Neural cell (in vitro differentiated cells): Measurements from ENCODE around the gene PBX1. TPM values are rescaled to one million over a fixed set of nuclear protein-coding genes. Genes with fewer than 3 reads are reported as not detected.

Experiments used
- H2AFZ ChIP-seq: fragments of 200-600, 300-800 bp; sonication (generic), shearing (Covaris generic); 2 replicates; pipeline ENCODE4 v1.6.0; 2014; ENCODE audit warnings: low read depth, mild to moderate bottlenecking, antibody characterized with exemption, low read length, moderate library complexity
- H3F3A ChIP-seq: fragments of 200-600 bp; shearing (Covaris generic); 2 replicates; pipeline ENCODE4 v1.6.1; 2016; ENCODE audit warnings: mild to moderate bottlenecking, moderate library complexity, mixed read lengths, antibody characterized with exemption, low read length; ENCODE audit not compliant: insufficient read depth, poor library complexity, severe bottlenecking
- H3K27ac ChIP-seq: fragments of 200-600, 300-800 bp; sonication (generic), shearing (Covaris generic); 2 replicates; pipeline ENCODE4 v1.5.1; 2014; ENCODE audit warnings: mild to moderate bottlenecking, low read length, moderate library complexity
- H3K27me3 ChIP-seq: fragments of 300-800, 200-600 bp; sonication (generic), shearing (Covaris generic); 2 replicates; pipeline ENCODE4 v1.6.0; 2014; ENCODE audit warnings: mild to moderate bottlenecking, low read depth, low read length, moderate library complexity; ENCODE audit not compliant: insufficient read depth
- H3K36me3 ChIP-seq: fragments of 300-800, 200-600 bp; sonication (generic), shearing (Covaris generic); 2 replicates; pipeline ENCODE4 v1.5.1; 2014; ENCODE audit warnings: mild to moderate bottlenecking, antibody characterized with exemption, low read length, moderate library complexity; ENCODE audit not compliant: insufficient read depth
- H3K4me2 ChIP-seq: fragments of 300-800, 200-600 bp; sonication (generic), shearing (Covaris generic); 2 replicates; pipeline ENCODE4 v1.6.0; 2014; ENCODE audit warnings: mild to moderate bottlenecking, low read length
- H3K4me3 ChIP-seq: fragments of 300-800, 200-600 bp; sonication (generic), shearing (Covaris generic); 2 replicates; pipeline ENCODE4 v1.5.1; 2014; ENCODE audit warnings: mild to moderate bottlenecking, low read length, moderate library complexity
- H3K79me2 ChIP-seq: fragments of 200-600 bp; shearing (Covaris generic); replicated peaks from 2 replicates; pipeline ENCODE4 v1.6.0; 2014; ENCODE audit warnings: mild to moderate bottlenecking, low read length, moderate library complexity; ENCODE audit not compliant: insufficient read depth
- H3K9ac ChIP-seq: fragments of 300-800, 200-600 bp; sonication (generic), shearing (Covaris generic); 2 replicates; pipeline ENCODE4 v1.6.1; 2016; ENCODE audit warnings: mild to moderate bottlenecking, low read length, mixed read lengths
- H3K9me2 ChIP-seq: fragments of 200-600 bp; shearing (Covaris generic); 2 replicates; pipeline ENCODE4 v1.6.1; 2016; ENCODE audit warnings: mild to moderate bottlenecking, low read length, mixed read lengths; ENCODE audit not compliant: insufficient read depth
- H3K9me3 ChIP-seq: fragments of 200-600, 300-800 bp; sonication (generic), shearing (Covaris generic); 2 replicates; pipeline ENCODE4 v1.6.1; 2016; ENCODE audit warnings: mild to moderate bottlenecking, mixed run types, low read length, moderate library complexity, mixed read lengths
- H4K20me1 ChIP-seq: fragments of 200-600 bp; shearing (Covaris generic); 2 replicates; pipeline ENCODE4 v1.6.1; 2016; ENCODE audit warnings: mild to moderate bottlenecking, mixed run types; ENCODE audit not compliant: insufficient read depth
- EP300 ChIP-seq: fragments of 450-650 bp; conservative IDR thresholded peaks from 2 replicates; pipeline ENCODE4 v1.6.1; 2014; ENCODE audit warnings: antibody characterized with exemption, mild to moderate bottlenecking, moderate library complexity; ENCODE audit not compliant: poor library complexity, severe bottlenecking
- EZH2 ChIP-seq: fragments of 200-600, 300-800 bp; shearing (Covaris generic), sonication (generic); IDR thresholded peaks from 2 replicates; pipeline ENCODE4 v1.6.1; 2014; ENCODE audit warnings: antibody characterized with exemption, low read length, borderline replicate concordance, mild to moderate bottlenecking; ENCODE audit not compliant: insufficient read depth, poor library complexity, severe bottlenecking
- MXI1 ChIP-seq: fragments of 450-650 bp; conservative IDR thresholded peaks from 2 replicates; pipeline ENCODE4 v1.6.1; 2014; ENCODE audit warnings: antibody characterized with exemption, mild to moderate bottlenecking; ENCODE audit not compliant: poor library complexity, severe bottlenecking
- POLR2AphosphoS5 ChIP-seq: IDR thresholded peaks from 2 replicates; pipeline ENCODE4 v1.6.1; 2012
- RAD21 ChIP-seq: fragments of 450-650 bp; conservative IDR thresholded peaks from 2 replicates; pipeline ENCODE4 v1.6.1; 2014; ENCODE audit warnings: antibody characterized with exemption, mild to moderate bottlenecking, moderate library complexity
- SMC3 ChIP-seq: fragments of 450-650 bp; conservative IDR thresholded peaks from 2 replicates; pipeline ENCODE4 v1.6.1; 2014; ENCODE audit warnings: antibody characterized with exemption, mild to moderate bottlenecking, moderate library complexity; ENCODE audit not compliant: poor library complexity
- TAF1 ChIP-seq: IDR thresholded peaks from 2 replicates; pipeline ENCODE4 v1.6.1; 2012; ENCODE audit warnings: low read depth
- polyA plus RNA-seq: library from polyadenylated mRNA; depleted of rRNA; stranded (reverse); fragments of >200 nt; gene quantifications from 2 replicates; pipeline ENCODE4 v1.2.3, GENCODE V29; 2014
- TF ChIP-seq, protein P1 (sequence below): IDR thresholded peaks from 2 replicates; pipeline ENCODE4 v1.6.1; 2012; ENCODE audit warnings: borderline replicate concordance
- TF ChIP-seq, protein P2 (sequence below): fragments of 450-650 bp; IDR thresholded peaks from 2 replicates; pipeline ENCODE4 v1.5.1; 2014; ENCODE audit warnings: antibody characterized with exemption, mild to moderate bottlenecking, moderate library complexity; ENCODE audit not compliant: poor library complexity, severe bottlenecking

The PBX1 gene
- polyA plus RNA-seq, 1 donor from 2014 or later: 42.4 TPM

GRCh38 chr1:164668491-164669400, 109.8 kb downstream of the PBX1 start:
- H3K27me3 ChIP-seq: no peaks in the 10 kb centered on the region
- H3K36me3 ChIP-seq: no peaks in the 10 kb centered on the region
- no peak for TF ChIP-seq TAF1
- H2AFZ ChIP-seq: no peak overlapping the region
- H4K20me1 ChIP-seq: no peaks in the 10 kb centered on the region
- no peak overlapping the region for H3K4me3 ChIP-seq
- no peak overlapping the region for H3K4me2 ChIP-seq
- no peaks in the 10 kb centered on the region for H3K9me3 ChIP-seq
- no peak overlapping the region for H3K27ac ChIP-seq
- H3K9ac ChIP-seq: no peak overlapping the region
- H3K9me2 ChIP-seq: no peaks in the 10 kb centered on the region
- peaks cover 87% of the 10 kb centered on the region for H3K79me2 ChIP-seq
- no peaks in the 10 kb centered on the region for H3F3A ChIP-seq

- TF ChIP-seq, protein P1, sequence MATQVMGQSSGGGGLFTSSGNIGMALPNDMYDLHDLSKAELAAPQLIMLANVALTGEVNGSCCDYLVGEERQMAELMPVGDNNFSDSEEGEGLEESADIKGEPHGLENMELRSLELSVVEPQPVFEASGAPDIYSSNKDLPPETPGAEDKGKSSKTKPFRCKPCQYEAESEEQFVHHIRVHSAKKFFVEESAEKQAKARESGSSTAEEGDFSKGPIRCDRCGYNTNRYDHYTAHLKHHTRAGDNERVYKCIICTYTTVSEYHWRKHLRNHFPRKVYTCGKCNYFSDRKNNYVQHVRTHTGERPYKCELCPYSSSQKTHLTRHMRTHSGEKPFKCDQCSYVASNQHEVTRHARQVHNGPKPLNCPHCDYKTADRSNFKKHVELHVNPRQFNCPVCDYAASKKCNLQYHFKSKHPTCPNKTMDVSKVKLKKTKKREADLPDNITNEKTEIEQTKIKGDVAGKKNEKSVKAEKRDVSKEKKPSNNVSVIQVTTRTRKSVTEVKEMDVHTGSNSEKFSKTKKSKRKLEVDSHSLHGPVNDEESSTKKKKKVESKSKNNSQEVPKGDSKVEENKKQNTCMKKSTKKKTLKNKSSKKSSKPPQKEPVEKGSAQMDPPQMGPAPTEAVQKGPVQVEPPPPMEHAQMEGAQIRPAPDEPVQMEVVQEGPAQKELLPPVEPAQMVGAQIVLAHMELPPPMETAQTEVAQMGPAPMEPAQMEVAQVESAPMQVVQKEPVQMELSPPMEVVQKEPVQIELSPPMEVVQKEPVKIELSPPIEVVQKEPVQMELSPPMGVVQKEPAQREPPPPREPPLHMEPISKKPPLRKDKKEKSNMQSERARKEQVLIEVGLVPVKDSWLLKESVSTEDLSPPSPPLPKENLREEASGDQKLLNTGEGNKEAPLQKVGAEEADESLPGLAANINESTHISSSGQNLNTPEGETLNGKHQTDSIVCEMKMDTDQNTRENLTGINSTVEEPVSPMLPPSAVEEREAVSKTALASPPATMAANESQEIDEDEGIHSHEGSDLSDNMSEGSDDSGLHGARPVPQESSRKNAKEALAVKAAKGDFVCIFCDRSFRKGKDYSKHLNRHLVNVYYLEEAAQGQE: no peak
- TF ChIP-seq RAD21 (no peak), EZH2 (no peak), MXI1 (no peak)
- no peaks in the 10 kb centered on the region for H3K27me3 ChIP-seq
- no peak overlapping the region for H3K4me3 ChIP-seq
- H3K27ac ChIP-seq: peak overlapping the region; percentile 17
- no peaks in the 10 kb centered on the region for H3K9me3 ChIP-seq
- H4K20me1 ChIP-seq: no peaks in the 10 kb centered on the region
- H3K36me3 ChIP-seq: no peaks in the 10 kb centered on the region
- no peaks in the 10 kb centered on the region for H3K9me2 ChIP-seq
- H3F3A ChIP-seq: no peaks in the 10 kb centered on the region
- no peak overlapping the region for H3K4me2 ChIP-seq
- H2AFZ ChIP-seq: no peak overlapping the region
- peaks cover 91% of the 10 kb centered on the region for H3K79me2 ChIP-seq
- no peak overlapping the region for H3K9ac ChIP-seq
These were observed 111.0 kb downstream of the PBX1 start for GRCh38 chr1:164670026-164670425.

- peaks cover 95% of the 10 kb centered on the region for H3K79me2 ChIP-seq
- no peak overlapping the region for H3K4me3 ChIP-seq
- H3F3A ChIP-seq: no peaks in the 10 kb centered on the region
- H4K20me1 ChIP-seq: no peaks in the 10 kb centered on the region
- no peak overlapping the region for H3K4me2 ChIP-seq
- H3K9me2 ChIP-seq: no peaks in the 10 kb centered on the region
- no peak overlapping the region for H2AFZ ChIP-seq
- TF ChIP-seq, protein P1: no peak
- no peak for TF ChIP-seq POLR2AphosphoS5
- no peak for TF ChIP-seq MXI1
- TF ChIP-seq TAF1: no peak
- no peak for TF ChIP-seq EZH2
- TF ChIP-seq SMC3: no peak
- TF ChIP-seq EP300: no peak
- TF ChIP-seq, protein P2, sequence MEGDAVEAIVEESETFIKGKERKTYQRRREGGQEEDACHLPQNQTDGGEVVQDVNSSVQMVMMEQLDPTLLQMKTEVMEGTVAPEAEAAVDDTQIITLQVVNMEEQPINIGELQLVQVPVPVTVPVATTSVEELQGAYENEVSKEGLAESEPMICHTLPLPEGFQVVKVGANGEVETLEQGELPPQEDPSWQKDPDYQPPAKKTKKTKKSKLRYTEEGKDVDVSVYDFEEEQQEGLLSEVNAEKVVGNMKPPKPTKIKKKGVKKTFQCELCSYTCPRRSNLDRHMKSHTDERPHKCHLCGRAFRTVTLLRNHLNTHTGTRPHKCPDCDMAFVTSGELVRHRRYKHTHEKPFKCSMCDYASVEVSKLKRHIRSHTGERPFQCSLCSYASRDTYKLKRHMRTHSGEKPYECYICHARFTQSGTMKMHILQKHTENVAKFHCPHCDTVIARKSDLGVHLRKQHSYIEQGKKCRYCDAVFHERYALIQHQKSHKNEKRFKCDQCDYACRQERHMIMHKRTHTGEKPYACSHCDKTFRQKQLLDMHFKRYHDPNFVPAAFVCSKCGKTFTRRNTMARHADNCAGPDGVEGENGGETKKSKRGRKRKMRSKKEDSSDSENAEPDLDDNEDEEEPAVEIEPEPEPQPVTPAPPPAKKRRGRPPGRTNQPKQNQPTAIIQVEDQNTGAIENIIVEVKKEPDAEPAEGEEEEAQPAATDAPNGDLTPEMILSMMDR: no peak
- no peaks in the 10 kb centered on the region for H3K27me3 ChIP-seq
- H3K9ac ChIP-seq: no peak overlapping the region
- H3K9me3 ChIP-seq: no peaks in the 10 kb centered on the region
- peak overlapping the region; percentile 17 for H3K27ac ChIP-seq
- no peaks in the 10 kb centered on the region for H3K36me3 ChIP-seq
These were observed 111.8 kb downstream of the PBX1 start for GRCh38 chr1:164670786-164671185.
